DMS114 treated with DMSO at 0.1 percent for 48 hours (cell line): Measurements from ENCODE around the gene PDIA3.
"Not testable (repeated sequence)": the region's sequence is repeated elsewhere in the genome, so short reads cannot be mapped to it uniquely, and the experiment has no call there.

Experiments used
- DNase-seq: peaks from one replicate; lab custom pipeline; 2025; ENCODE audit not compliant: unreplicated experiment; lab: John Stamatoyannopoulos, UW

The PDIA3 gene

DNA sequence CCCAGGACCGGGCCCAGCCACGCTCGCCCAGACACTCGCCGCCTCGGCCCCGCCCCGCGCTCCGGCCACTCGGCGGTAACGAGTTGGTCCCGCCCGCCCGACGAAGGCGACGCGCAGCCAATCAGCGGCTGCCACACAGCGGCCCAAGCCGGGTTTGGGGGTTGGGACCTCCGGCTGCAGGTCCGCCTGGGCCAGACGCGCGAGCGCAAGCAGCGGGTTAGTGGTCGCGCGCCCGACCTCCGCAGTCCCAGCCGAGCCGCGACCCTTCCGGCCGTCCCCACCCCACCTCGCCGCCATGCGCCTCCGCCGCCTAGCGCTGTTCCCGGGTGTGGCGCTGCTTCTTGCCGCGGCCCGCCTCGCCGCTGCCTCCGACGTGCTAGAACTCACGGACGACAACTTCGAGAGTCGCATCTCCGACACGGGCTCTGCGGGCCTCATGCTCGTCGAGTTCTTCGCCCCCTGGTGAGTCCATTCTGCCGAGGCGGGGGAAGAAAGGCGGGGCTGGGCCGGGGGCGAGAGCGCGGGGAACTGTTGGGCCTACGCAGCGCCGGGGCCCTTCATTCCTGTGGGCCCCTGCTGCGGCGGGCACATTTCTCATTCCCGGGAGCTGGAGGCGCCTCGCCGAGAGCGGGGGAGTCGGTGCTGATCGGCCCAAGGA is at the start of gene PDIA3:
TSS of gene PDIA3 (plus strand) at position 194 of the 658 bp plus-strand sequence. CDS start at position 296, 102 bp downstream.
- DNase-seq: peak; percentile 63

DNA sequence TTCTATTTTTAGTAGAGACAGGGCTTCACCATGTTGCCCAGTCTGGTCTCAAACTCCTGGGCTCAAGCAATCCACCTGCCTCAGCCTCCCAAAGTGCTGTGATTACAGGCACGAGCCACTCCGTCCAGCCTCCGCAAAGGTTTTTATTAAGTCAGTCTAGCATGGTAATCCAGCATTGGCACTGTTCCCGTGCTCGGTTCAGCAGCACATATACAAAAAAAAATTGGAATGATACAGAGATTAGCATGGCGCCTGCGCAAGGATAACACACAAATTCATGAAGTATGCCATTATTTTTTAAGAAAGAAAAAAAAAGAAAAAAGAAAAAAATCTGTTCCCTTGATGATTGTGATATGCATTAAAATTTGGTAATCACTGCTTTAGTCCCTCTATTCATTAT is 44.1 kb upstream of the PDIA3 start:
- DNase-seq: no peak

DNA sequence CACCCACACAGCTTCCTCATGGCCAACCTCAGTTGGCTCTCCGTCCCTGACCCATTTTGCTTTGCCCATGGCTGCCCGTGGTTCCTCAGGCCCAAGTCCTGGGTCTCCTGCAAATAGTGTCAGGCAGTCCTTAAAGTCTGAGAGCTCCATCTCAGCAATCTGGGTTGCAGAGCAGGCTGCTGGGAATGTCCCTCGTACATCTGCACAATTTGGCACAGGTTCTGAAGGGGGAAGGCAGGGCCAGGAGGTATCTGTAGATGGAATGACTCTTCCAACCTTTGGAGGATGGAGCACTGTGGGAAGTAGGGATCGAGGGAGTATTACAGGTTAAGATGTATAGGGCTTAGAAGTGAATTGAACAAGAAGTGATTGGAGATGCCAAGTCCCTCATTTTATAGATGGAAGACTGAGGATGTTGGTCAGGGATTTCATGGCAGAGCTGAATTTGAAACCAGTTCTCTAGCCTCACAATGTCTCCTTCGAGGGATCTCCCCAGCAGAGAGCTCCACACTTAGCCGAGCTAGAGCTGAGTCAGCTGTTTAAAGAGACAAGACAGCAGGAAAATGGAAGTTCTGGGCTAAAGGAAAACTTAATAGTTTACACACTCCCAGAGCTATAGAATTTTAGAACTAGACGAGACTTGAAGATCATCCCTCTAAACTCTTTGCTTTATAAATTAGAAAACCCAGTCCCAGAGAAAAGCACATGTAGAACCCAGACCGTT is 43.4 kb upstream of the PDIA3 start:
- DNase-seq: no peak

DNA sequence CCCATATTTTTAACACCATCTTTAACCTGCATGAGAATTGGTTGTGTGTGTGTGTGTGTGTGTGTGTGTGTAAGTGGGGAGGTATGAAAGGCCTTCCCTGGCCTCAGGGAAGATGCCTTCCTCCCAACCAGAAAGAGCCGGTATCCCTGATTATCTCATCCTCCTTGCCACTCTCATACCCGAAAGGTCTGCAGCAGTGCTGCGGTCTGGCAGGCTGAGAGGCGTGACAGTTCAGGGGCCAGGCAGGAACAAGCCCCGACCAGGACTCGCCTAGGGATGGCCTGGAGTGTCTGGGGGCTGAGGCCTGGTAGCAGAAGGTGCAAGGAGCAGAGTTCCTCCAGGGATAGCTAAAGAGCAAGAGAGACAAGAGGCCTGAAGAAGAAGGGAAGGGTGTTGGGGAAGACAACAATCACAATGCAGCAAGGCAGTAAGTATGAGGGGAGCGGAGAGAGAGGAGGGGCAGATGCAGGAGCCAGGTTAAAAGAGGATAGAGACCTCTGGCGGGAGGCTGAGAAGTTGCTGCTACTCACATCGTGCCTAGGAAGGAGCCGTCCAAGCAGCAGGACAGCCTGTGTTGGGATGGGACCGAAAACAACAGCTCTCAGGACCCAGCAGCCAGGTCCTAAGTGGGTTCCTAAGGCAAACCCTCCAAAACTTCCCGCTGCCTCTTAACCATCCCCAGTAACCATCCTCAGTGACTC is 35.7 kb upstream of the PDIA3 start:
- DNase-seq: not testable (repeated sequence)

DNA sequence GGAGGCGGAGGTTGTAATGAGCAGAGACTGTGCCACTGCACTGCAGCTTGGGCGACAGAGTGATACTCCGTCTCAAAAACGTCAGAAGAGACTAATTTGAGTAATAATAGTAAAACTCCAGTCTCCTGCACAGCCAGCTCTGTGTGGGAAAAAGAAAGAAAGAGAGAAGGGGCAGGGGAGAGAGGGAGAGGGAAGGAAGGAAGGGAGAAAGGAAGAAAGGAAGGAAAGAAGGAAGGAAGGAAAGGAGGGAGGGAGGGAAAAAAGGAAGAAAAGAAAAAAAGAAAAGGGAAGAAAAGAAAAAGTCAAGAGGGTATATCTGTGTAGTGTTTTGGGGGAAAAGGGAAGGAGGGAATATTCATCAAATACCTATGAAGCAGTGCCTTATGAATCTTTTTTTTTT is 23.1 kb upstream of the PDIA3 start:
- DNase-seq: no peak

DNA sequence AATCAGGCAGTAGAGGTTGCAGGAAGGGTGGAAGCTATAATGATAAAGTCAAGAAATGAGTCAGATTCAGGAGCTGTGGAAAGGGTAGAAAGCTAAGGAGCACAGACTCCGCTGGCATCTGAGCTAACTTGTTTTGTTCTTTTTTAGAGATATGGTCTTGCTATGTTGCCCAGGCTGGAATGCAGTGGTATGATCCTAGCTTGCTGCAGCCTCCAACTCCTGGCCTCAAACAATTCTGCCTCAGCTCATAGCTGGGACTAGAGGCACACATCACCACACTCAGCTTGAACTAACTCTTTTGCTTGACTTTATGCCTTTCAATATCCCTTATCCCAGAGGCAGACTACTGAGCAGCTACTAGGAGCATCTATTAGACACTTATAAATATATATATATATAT is 19.9 kb upstream of the PDIA3 start:
- DNase-seq: not testable (repeated sequence)

DNA sequence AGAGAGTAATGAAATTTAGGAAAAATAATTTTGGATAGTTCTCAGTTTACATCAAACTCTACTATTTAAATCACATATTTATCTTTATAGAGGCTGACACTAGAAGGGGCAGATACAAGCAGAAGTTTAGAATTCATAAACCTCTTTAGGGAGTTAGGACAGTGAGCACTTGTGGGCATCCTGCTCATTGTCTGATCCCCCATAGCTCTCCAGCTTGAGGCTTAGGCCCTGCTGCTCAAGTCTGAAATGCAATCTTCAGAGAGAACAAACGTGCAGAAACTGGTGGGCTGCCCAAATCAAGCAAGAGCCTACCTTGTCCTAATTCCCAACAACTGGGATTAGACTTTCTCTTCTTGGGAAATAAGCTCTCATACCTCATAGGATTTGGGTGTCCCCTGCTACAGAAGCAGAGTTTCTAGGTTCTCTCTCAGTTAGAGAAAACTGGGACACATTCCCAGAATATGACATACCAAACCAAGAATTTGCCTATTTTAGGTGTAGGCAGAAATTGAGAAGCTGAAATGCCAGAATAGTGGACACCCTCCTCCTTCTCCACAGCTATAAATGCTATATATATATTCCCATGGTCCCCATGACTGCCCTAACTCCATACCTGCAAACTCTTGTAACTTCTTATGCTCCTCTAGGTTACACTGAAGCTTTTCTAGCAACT is 18.0 kb upstream of the PDIA3 start:
- not testable (repeated sequence) for DNase-seq

DNA sequence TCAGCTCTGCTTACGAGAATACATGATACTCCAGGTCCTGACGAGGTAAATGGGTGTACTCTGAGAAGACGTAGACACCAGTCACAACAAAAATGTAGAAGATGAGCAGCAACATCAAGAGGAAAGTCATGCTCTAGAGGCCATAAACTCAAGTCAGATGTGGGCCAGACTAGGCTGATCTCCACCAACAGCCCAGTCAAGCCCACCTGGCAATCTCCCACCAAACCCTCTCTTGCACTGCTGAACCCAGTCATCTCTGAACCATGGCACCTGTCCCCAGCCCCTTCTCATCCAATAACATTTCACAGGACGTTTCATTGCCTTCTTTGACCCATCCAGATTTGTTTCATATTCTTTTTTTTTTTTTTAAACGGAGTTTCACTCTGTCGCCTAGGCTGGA is 10.8 kb upstream of the PDIA3 start:
- no peak for DNase-seq

DNA sequence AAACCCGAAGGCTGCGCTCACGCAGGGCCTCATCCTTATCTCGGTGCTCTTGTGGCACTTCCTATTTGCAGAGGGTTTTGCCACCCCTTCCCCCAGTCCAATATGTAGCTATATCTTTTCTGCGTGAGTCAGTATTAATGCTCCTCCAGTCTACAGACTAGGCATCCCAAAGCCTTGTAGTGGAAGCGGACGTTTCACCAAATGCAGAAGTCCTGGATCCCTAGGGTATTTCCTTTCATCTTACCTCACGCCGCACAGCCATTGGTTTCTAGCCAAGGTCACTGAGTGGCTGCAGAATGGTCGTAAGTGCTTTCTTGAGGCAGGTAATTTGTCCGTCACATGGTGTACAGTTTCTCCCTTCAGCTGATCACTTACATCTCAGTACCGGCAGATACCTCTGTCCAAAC is 668 bp downstream of the PDIA3 start:
- DNase-seq: not testable (repeated sequence)

DNA sequence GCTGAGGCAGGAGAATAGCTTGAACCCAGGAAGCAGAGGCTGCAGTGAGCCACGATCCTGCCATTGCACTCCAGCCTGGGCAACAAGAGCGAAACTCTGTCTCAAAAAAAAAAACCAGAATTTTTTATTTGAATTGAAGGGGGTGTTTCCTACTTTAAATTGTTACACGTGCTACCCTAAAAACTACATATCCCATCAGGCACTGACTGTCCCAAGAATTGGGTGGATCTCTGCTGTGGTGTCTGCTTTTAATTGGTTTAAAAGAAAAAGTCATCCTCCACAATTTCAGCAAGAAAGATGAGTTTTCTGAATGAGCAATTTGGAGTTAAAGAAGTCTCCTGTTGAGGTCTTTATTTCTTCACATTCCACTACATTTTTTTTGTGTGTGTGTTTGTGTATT is 2.1 kb downstream of the PDIA3 start:
- DNase-seq: no peak

DNA sequence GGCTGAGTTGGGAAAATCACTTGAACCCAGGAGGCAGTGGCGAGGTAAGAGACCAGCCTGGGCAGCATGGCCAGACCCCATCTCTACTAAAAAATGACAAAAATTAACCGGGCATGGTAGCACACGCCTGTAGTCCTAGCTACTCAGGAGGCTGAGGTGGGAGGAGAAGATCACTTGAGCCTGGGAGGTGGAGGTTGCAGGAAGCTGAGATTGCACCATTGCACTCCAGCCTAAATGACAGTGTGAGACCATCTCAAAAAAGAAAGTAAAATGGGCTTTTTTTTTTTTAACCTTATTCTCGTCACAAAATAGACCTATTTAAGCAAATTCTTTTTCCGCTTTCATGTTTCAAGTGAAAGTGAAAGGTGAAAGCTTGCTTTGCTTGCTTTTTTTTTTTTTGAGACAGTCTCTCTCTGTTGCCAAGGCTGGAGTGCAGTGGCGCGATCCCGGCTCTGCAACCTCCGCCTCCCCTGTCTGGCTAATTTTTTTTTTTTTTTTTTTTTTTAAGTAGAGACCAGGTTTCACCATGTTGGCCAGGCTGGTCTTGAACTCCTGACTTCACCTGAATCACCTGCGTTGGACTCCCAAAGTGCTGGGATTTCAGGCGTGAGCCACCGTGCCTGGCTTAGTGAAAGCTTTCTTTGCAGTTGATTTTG is 3.6 kb downstream of the PDIA3 start:
- DNase-seq: no peak

DNA sequence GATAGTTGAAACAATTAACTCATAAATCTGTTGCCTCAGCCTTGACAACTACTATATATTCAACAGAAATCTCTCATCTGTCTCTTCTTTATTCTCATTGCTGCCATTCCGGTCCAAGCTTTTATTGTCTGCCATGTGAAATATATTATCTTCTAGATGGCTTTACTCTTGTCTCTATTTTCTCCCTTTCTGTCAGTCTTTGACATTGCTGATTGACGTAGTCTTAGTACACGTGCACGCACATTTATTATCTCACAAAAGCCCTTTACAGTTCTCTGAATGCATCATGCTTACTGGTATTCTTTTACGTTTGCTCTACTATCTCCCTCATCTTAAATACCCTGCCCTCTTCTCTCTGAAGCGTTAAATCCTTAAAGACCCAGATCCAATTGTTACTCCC is 5.6 kb downstream of the PDIA3 start:
- no peak for DNase-seq

DNA sequence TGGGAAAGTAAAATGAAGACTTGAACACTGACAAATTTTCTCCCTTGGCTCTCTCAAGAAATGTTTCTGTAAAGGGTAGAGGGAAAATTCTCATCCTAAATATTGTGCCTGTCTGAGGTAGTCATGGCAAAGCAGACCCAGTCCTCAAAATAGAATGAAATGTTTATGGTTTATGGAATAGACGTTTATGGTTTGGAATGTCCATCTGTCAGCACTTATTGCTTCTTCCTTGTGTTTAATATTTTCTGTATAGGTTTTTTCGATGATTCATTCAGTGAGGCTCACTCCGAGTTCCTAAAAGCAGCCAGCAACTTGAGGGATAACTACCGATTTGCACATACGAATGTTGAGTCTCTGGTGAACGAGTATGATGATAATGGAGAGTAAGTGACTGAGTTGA is 16.6 kb downstream of the PDIA3 start:
- DNase-seq: no peak

DNA sequence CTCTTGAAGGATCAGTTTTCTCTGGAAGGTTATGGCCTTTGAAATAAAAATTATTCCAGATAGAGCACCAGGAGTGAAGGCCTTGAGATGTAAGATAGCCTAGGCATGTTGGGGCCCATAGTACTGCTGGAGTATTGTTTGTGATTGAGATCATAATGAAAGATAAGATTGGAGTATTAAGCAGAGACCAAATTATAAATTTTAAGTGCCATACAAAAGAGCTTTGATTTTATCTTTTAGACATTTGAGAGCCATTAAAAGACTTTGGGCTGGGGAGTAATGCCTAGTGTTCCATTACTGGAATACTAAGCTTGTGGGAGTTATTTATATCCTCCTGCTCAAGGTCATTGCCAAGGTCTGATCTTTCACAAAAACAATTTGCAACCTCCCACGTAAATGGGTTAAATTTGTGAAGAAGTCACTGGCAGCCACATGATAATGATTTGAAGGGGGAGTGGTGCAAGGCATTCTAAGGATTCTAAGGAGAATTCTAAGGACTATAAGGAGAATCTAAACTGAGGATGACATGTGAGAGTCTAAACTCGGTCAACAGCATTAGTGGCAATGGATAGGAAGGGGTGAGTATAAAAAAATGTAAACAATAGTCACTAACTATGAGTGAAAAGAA is 17.7 kb downstream of the PDIA3 start:
- no peak for DNase-seq

DNA sequence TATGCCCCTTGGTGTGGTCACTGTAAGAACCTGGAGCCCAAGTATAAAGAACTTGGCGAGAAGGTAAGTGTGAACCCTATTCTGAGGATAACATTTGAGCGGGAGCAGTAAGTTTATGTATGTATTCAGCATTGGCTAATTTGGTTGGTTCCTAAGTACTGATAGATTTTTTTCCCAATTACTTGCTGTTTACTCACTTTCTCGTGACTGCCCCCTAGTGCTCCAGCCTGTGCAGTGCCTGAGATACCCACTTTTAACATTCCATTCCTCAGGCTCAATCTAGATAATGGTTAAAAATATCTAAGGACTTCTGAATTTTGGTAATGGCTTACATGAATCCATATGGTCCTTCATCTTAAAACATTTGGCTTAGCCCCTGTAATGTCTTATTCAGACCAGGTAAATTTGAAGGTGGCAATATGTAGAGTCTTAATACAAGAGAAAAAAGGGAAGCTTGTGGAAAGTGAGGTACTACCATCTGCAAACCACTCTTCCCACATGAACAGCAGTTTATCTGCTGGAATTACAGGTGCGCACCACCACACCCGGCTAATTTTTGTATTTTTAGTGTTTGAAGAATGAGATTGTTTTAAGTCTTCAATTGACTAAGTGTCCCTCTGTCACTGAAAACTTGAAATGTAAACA is 23.5 kb downstream of the PDIA3 start:
- peak; percentile 56 for DNase-seq

DNA sequence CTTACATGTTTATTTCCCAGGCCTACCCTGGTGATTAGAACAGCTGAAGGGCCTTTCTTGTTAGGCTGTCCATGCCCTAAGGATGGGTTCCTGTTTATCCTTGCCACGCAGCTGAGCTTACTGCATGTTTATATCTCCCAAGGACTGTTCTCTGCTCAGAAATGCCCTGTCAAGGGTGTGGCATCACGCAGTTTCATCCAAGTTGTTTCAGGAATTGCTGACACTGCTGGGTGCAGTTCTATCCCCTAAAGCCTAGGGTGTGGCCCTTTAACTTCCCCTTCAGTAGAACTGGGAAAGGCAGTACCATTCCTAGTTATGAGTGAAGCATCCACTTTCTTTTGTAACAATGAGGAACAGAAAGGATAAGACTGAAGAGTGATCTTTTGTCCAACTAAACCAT is 25.6 kb downstream of the PDIA3 start:
- DNase-seq: no peak

DNA sequence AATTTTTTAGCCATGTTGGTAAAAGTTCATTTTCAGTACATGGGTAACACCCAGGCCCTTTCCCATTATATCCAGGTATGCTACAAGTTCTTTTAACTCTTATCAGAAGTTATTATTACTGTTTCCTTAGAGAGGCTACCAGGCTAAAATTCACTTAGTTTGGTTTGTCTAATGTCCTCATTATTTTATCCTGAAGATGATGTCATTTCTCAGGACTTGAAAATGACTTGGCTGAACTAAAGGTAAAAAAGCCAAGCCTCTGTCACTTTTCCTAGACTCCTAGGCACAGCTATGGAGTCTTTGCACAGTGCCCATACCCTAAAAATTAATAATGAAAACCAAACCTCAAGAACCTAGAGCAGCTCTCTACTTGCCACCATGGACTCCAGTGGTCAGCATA is 26.4 kb downstream of the PDIA3 start:
- no peak for DNase-seq

DNA sequence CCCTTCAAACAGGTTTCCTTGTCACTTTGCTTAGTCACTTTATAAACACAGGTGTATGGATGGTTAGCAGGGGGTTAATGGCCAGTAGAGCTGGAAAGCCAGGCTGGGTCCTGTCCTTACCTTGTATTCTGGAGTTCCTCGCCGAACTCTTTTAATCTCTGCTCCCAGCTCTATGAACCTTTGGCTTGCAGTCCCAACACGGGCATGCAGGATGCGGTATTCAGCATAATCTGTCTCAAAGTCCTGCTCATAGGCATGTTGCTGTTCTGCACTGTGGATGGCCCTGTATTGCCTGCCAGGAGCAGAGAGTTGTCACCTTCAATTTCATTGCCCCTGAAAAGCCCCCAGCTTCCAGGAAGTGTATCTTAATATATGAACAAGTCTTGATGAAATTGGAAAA is 27.8 kb downstream of the PDIA3 start:
- DNase-seq: no peak

DNA sequence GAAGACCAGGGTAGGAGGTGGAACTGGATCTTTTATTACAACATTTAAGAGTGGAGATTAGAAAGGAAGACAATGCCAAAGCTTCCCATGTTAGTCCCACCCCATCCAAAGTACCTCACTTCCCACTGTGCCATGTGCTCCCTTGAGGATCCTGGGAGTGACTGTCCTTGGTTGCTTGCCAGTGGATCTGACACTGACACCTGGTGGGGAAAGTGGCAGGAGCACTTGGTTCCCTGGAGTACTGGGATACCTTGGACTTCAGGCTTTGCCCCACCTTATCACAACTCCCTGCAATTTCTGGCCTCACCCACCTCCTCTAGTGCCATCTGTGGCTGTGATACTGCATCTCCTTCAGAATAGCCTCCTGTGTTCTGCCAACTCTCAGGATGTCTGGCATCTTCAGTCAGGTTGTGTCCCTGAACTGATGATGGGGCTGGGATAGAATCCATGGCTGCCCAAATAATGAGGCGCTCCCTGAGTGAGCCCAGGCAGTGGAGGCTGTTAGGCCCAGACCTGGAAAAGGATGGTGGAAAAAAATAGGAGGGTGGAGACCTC is 29.2 kb downstream of the PDIA3 start:
- DNase-seq: peak; percentile 33
